Stimulated activated CD8-positive, alpha-beta memory T cell treated with anti-CD3 and anti-CD28 coated beads, Interleukin-12 subunit alpha, Interleukin-12 subunit beta, amount 100 ng/mL, for 1 hour (primary cell): ENCODE measurements around the gene RABGAP1L.
"Not testable (repeated sequence)": the region's sequence is repeated elsewhere in the genome, so short reads cannot be mapped to it uniquely, and the experiment has no call there.

Source experiments
- DNase-seq: peaks from one replicate; pipeline ENCODE4 v3.0.0-alpha.2; 2020; ENCODE audit warnings: low read depth

Gene RABGAP1L

GRCh38 chr1:174198202-174198601 lies 38.9 kb downstream of the RABGAP1L start:
- DNase-seq: no peak

GRCh38 chr1:174200746-174201145 lies 41.4 kb downstream of the RABGAP1L start:
- DNase-seq: no peak

DNA sequence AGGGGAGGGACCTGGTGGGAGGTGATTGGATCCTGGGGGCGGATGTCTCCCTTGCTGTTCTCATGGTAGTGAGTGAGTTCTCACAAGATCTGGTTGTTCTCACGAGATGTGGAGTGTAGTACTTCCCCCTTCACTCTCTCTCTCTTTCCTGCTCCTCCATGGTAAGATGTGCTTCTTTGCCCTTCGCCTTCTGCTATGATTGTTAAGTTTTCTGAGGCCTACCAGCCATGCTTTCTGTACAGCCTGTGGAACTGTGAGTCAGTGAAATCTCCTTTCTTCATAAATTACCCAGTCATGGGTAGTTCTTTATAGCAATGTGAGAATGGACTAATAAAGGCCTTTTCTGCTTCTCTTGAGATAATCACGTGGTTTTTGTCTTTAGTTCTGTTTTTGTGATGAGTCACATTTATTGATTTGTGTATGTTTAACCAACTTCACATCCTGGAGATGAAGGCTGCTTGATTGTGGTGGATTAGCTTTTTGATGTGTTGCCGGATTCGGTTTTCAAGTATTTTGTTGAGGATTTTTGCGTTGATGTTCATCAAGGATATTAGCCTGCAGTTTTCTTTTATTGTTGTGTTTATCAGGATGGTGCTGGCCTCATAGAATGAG lies 45.5 kb downstream of the RABGAP1L start:
- no peak for DNase-seq

- DNase-seq: no peak
Observed at GRCh38 chr1:174206148-174206836, 47.0 kb downstream of the RABGAP1L start.

GRCh38 chr1:174209347-174210187 lies 50.2 kb downstream of the RABGAP1L start:
- DNase-seq: no peak

DNA sequence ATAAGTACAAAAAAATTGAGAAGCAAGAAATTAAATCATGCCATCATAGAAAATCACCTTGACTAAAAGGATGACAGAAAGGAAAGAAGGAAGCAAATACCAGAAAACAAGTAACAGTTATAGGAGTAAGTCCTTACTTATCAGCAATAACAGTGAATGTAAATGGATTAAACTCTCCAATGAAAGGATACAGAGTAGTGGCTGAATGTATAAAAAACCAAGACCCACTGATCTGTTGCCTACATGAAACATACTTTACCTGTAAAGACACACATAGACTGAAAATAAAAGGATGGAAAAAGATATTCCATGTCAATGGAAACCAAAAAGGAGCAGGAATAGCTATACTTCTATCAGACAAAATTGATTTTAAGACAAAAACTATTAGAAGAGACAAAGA lies 52.2 kb downstream of the RABGAP1L start:
- DNase-seq: no peak

DNA sequence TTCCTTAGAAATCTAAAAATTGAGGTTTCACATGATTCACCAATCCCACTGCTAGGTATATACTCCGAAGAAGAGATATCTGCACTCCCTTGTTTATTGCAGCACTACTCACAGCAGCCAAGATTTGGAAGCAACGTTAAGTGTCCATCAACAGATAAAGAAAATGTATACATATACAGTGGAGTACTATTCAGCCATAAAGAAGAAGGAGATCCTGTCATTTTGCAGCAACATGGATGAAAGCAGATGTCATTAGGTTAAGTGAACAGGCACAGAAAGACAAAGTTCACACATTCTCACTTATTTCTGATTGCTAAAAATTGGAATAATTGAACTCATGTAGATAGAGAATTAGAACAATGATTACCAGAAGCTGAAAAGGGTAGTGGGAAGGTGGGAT lies 56.4 kb downstream of the RABGAP1L start:
- no peak for DNase-seq

GRCh38 chr1:174217248-174217647 lies 57.9 kb downstream of the RABGAP1L start:
- DNase-seq: no peak

GRCh38 chr1:174217787-174218574 lies 58.7 kb downstream of the RABGAP1L start:
- no peak for DNase-seq

DNA sequence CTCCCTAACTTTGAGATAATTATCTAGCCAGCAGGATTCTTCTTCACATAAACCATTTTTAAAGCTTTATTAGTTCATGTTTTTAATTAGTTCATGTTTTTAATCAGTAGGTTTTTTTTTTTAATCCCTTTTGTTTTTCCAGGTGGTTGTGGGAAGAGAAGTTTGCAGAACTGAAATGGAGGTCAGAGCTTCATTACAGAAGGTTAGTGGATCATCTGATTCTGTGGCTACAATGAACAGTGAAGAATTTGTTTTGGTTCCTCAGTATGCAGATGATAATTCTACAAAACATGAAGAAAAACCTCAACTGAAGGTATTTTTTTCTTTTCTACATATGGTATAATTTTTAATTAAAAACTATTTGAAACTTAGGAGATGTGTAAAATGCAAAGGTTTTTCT lies 59.7 kb downstream of the RABGAP1L start:
- no peak for DNase-seq

- no peak for DNase-seq
Observed at GRCh38 chr1:174219606-174220370, 60.5 kb downstream of the RABGAP1L start.

DNA sequence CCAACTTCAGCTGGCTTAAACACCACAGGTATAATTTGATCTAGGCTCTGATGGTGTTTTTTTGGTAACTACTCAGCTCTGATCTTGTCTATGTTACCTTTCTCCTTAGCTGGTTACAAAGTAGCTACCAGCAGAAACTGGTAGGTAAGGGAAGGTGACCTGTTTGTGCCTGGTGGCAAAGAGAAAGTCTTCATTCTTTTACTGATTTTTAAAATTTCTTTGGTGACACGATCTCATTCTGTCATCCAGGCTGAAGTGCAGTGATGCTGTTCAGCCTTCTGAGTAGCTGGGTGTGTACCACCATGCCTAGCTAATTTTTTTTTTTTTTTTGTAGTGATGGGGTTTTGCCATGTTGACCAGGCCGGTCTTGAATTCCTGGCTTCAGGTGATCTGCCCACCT lies 62.4 kb downstream of the RABGAP1L start:
- DNase-seq: no peak

DNA sequence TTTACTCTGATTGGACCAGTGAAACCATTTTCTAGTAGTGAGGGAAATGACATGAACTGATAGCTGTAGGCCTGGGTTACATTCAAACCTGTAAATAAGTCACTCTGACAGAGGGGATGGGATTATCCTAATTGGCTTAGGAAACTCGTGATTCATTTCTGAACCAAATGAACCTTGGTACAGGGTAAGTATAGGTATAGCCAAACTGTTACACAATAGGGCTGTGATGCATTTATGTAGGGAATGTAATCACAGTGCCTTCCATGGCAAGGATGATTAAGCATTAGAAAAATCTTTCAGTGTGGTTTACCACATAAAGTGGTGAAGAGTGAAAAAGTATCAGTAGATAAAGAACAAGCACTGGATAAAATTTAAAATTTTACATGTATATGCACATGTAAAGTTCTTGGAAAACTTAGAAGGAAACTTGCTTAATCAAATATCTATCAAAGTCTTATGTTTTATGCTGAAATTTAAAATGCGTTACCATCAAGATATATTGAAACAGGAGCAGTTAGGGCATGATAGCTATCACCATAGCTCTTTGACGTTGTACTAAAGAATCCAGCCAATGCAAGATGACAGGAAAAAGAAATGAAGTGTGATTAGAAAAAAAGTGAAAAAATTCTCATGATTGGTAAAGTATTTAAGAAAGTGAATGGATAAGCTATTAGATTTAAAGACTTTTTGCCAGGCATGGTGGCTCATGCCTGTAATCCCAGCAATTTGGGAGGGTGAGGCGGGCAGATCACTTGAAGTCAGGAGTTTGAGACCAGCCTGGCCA lies 63.0 kb downstream of the RABGAP1L start:
- no peak for DNase-seq

DNA sequence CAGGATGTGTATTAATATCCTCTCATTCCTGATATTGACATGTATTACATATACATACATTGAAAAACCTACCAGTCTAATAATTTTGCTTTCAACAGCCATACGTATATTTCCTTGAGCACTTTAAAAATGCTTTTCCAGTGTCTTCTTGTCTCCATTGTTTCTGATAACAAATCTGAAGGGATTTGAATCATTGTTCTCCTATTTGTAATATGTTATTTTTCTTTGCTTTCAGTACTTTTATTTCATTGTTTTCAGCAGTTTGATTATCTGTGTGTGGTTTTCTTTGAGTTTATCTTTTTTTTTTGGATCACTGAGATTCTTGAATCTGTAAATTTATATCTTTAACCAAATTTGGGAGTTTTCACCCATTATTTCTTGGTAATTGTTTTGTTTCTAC lies 65.3 kb downstream of the RABGAP1L start:
- no peak for DNase-seq

GRCh38 chr1:174225499-174226204 lies 66.3 kb downstream of the RABGAP1L start:
- no peak for DNase-seq

DNA sequence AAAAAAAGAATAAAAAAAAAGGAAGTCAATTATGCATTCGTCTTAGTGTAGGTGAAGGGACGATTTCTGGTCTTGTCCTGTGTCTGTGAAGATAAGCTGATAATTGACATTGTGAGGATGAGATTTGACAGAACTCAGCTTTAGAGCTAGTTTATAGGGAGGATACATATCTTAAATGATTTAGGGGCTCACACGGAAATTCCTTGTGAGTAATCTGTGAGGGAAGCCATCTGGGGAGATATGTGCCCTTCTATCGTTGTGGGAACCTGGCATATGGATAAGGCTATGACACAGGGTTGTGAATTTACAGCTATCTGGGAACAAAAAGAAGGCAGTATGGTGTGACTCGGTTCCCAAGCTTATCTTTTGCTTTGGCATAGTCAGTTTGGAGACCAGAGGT lies 71.1 kb downstream of the RABGAP1L start:
- DNase-seq: no peak

DNA sequence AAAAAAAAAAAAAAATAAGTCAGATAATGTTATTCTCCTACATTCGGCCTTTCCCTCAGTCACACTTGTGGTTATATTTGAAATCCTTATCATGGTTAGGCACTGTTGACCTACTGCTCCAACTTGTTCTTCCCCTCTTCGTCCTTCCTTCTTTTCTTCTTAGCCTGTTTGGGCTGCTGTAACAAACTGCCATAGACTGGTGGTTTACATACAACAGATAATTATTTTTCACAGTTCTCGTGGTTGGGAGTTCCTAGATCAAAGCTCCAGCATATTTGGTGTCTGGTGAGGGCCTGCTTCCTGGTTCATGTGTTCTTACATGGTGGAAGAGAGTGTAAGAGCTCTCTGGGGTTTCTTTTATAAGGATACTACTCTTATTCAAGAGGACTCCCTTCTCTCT lies 73.4 kb downstream of the RABGAP1L start:
- DNase-seq: no peak

DNA sequence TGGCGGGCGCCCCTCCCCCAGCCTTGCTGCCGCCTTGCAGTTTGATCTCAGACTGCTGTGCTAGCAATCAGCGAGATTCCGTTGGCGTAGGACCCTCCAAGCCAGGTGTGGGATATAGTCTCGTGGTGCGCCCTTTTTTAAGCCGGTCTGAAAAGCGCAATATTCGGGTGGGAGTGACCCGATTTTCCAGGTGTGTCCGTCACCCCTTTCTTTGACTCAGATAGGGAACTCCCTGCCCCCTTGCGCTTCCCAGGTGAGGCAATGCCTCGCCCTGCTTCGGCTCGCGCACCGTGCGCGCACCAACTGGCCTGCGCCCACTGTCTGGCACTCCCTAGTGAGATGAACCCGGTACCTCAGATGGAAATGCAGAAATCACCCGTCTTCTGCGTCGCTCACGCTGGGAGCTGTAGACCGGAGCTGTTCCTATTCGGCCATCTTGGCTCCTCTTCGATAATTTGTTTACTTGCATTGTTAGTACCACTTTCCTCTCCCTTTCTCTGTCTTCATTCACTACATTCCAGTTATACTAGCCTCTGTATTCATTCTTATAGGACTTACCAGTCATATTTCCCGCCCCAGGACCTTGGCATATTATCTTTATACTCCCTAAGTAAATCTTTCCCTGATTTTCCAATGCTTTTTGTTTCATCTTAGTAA lies 79.7 kb downstream of the RABGAP1L start:
- not testable (repeated sequence) for DNase-seq

DNA sequence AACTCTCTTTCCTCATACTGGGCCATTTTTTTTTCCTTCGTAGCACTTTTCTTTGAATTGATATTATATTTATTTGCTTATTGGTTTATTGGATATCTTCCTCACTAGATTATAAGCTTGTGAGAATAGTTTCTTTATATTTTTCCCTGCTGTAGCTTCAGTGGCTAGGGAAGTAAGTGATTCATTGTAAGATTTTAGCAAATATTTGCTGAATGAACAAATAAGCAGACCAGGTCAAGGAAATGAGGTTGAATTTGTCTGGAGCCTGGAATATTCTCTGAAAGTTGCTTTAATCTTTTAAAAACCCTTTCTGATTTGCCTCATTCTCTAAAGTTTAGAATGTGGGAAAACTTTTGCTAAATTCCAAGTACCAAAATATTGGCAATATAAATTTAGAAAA lies 80.2 kb downstream of the RABGAP1L start:
- no peak for DNase-seq

DNA sequence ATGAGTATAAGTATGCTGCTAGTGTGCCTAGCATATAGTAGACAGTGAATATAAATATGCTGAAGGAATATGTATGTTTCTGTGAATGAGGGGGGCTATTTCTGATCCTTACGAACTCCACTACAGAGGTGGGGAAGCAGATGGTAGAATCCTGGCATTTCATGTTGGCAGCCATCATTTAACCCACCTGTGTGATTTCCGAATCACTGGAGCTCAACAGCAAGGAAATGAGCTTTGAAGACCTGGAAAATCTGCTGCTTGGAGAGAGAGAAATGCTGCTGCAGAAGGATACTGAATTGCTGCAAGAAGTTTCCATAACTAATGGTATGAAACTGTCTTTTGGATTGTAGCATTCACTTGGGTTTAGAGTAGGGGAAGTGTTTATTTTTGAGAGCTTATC lies 83.5 kb downstream of the RABGAP1L start:
- no peak for DNase-seq
